ENCODE data around the gene DENND4A. TPM values are rescaled to one million over a fixed set of nuclear protein-coding genes. Genes with fewer than 3 reads are reported as not detected.

The DENND4A gene
- total and polyA plus RNA-seq, 2 of the 4 experiments (the other 2 are of a cell fraction): 4.1 to 17.7 TPM

DNA sequence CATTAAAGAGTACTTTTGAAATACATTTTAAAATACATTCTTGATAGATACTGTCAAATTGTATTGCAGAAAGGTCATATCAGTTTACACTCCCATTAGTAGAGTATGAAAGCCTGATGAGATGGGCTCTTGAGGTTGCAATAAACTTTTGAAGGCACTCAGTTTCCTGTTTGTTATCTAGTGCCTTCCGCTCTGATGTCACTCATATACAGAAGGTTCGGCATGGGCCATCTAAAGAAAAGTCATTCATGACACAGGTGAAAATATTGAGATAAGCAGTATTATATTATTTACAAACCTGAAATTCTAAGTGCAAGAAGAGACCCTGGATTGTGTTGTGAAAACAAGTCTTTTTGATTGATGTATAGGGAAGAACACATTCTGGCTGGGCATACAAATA lies 36.5 kb upstream of the DENND4A start:
- Histone ChIP-seq H2AK9ac (replicated peaks; ENCODE audit: low read depth, low read length, poor library complexity) (no peak overlapping the region), H3K14ac (replicated peaks; ENCODE audit: low read depth, low read length) (no peak overlapping the region), H2BK120ac (ENCODE audit: low read depth, low read length) (no peak overlapping the region), H3K23ac (ENCODE audit: low read depth, low read length) (no peak overlapping the region), H2BK15ac (ENCODE audit: low read depth, low read length) (no peak overlapping the region), H3K4me1 (ENCODE audit: control insufficient read depth, insufficient read depth, low read length) (peaks cover 1% of the 10 kb centered on the region; the same call in 1 of the 2 replicates), H3K9me1 (ENCODE audit: insufficient read depth, low read length) (no peaks in the 10 kb centered on the region), H3K27me3 (ENCODE audit: control insufficient read depth, insufficient read depth, low read length) (no peaks in the 10 kb centered on the region), H3K27ac (ENCODE audit: insufficient read depth, low read length) (no peak overlapping the region), H2AFZ (replicated peaks; ENCODE audit: low read length, poor library complexity) (no peak overlapping the region), H3K4me2 (ENCODE audit: low read depth, low read length) (no peak overlapping the region), H4K20me1 (ENCODE audit: insufficient read depth, low read length) (no peaks in the 10 kb centered on the region), H3K9me3 (ENCODE audit: control insufficient read depth, insufficient read depth, low read length) (no peaks in the 10 kb centered on the region), H3K4ac (ENCODE audit: low read depth, low read length) (no peak overlapping the region), H3K36me3 (ENCODE audit: control insufficient read depth, insufficient read depth, low read length) (no peaks in the 10 kb centered on the region), H3K79me1 (ENCODE audit: low read depth in 1 of 2, low read length in 2 of 2) (no peaks in the 10 kb centered on the region), H4K8ac (ENCODE audit: low read depth in 2 of 2, low read length in 2 of 2) (no peak overlapping the region), H2BK20ac (ENCODE audit: low read depth, low read length) (no peak overlapping the region), H2AK5ac (ENCODE audit: low read depth, low read length) (no peak overlapping the region), H3K4me3 (ENCODE audit: insufficient read depth, low read depth, low read length) (no peak overlapping the region), H3K9ac (ENCODE audit: low read depth, low read length) (no peak overlapping the region), H3K56ac (ENCODE audit: extremely low read depth, insufficient read depth, low read length) (no peak overlapping the region), H4K5ac (ENCODE audit: low read depth, low read length) (no peak overlapping the region), H3K18ac (ENCODE audit: low read depth, low read length) (no peak overlapping the region), H4K91ac (ENCODE audit: insufficient read depth, low read depth, low read length) (no peak overlapping the region), H2BK5ac (ENCODE audit: low read depth, low read length, poor library complexity, severe bottlenecking) (no peak overlapping the region)
- dilution Hi-C loops (cut with HindIII; ENCODE audit: low sequenced_read_pairs, unreplicated experiment): no loop called here
- in situ Hi-C loops (cut with MboI; ENCODE audit: low sequenced_read_pairs): no loop called here
- no peak for ATAC-seq (ENCODE audit: low read depth)
- no peak for DNase-seq
- WGBS, 2 experiments (ENCODE audit: extremely low coverage in 2 of 2, insufficient read length in 1 of 2): no CpG with 5 or more reads among the region's 2 CpGs
- TF ChIP-seq CEBPB (IDR thresholded peaks at IDR 0.05; ENCODE audit: low read depth, low read length) (no peak), RAD21 (IDR thresholded peaks at IDR 0.05; ENCODE audit: low read length) (no peak), FOS (IDR thresholded peaks at IDR 0.05; ENCODE audit: low read depth, low read length) (no peak), NFE2L2 (IDR thresholded peaks at IDR 0.05; ENCODE audit: low read depth, low read length) (no peak), MXI1 (IDR thresholded peaks at IDR 0.05; ENCODE audit: borderline replicate concordance, low read depth, low read length) (no peak), RFX5 (IDR thresholded peaks at IDR 0.05; ENCODE audit: low read depth, low read length) (no peak), CHD1 (IDR thresholded peaks at IDR 0.05; ENCODE audit: low read depth, low read length) (no peak), BHLHE40 (IDR thresholded peaks at IDR 0.05; ENCODE audit: low read depth, low read length) (no peak)
- TF ChIP-seq, protein P1, sequence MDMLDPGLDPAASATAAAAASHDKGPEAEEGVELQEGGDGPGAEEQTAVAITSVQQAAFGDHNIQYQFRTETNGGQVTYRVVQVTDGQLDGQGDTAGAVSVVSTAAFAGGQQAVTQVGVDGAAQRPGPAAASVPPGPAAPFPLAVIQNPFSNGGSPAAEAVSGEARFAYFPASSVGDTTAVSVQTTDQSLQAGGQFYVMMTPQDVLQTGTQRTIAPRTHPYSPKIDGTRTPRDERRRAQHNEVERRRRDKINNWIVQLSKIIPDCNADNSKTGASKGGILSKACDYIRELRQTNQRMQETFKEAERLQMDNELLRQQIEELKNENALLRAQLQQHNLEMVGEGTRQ (IDR thresholded peaks at IDR 0.05; ENCODE audit: low read depth, low read length): no peak
- TF ChIP-seq, protein P2, sequence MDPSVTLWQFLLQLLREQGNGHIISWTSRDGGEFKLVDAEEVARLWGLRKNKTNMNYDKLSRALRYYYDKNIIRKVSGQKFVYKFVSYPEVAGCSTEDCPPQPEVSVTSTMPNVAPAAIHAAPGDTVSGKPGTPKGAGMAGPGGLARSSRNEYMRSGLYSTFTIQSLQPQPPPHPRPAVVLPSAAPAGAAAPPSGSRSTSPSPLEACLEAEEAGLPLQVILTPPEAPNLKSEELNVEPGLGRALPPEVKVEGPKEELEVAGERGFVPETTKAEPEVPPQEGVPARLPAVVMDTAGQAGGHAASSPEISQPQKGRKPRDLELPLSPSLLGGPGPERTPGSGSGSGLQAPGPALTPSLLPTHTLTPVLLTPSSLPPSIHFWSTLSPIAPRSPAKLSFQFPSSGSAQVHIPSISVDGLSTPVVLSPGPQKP (IDR thresholded peaks at IDR 0.05; ENCODE audit: borderline replicate concordance, low read depth, low read length): no peak
- intact Hi-C loops (cut with micrococcal nuclease): no loop called here
- ChIA-PET POLR2A (ENCODE audit: unreplicated experiment) (no interaction called here), CTCF (interaction anchor here (1.2 kb wide), 1 partner anchor 14 kb away, joined by 7 read pairs; no protein-coding TSS in a partner anchor)
- no TSS peak for BruUV-seq (replicated peaks)
